HG03460 (cell line): ENCODE measurements around the gene ARHGAP26.
A peak's percentile ranks its signal among the peaks of the same experiment; 100 is the strongest.

Source experiments
- ATAC-seq: cut with Tn5 transposase; IDR thresholded peaks from one replicate; pipeline ENCODE4 v1.9.1; 2021; ENCODE audit not compliant: unreplicated experiment

Gene ARHGAP26

DNA sequence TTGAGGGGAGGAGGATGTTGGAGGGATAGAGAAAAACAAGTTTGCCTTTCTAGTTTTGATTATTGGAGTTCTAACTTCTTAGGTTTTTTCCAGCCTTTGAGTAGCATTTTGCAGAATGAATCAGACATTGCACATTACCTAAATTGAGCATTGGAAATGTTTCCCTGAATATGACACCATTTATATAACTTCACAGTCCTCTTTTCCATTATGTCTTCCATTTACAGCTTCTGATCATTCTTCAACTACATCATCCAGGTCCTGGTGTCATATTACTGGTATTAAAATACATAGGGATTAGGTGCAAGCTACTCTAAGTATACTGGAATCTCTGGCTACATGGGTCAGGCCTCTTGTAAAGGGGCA, 286.1 kb downstream of the ARHGAP26 start:
- no peak for ATAC-seq

GRCh38 chr5:143056792-143057579, 286.8 kb downstream of the ARHGAP26 start:
- no peak for ATAC-seq

DNA sequence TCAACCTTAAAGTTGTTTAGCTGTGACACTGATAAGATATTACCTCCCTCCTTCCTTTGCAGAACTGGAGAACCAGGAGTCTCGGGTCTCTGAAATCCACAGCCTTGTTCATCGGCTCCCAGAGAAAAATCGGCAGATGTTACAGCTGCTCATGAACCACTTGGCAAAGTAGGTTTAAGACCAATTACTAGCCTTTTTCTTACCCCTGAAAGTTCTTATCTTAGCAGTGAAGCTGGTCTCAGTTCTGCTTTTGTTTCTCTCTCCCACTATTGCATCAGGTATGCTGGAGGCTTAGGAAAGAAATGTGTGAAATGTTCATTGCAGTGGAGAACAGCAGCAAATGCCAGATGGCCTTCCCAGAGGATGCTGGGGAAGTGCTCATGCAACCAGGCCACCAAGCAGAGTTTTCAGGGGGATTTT, 287.4 kb downstream of the ARHGAP26 start:
- peak; percentile 51 for ATAC-seq

DNA sequence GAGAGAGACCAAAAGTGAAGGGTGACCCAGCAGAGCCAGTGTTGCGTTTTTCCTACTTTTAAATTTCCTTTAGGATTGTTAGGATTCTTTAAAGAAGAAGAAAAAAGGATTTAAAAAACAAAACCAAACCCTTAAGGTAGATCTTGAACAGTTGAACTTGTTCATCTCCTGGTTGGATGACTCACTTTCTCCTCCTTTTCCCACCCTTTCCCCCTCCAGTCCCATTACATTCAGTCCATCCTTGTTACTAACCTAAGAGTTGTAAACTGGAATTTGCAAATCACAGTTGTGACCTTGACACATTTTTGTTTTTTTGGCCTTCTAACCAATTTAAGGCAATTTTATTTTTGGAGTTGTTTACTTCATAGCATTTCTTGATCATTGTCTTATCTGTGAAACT, 289.2 kb downstream of the ARHGAP26 start:
- ATAC-seq: no peak

GRCh38 chr5:143059976-143060765, 290.0 kb downstream of the ARHGAP26 start:
- no peak for ATAC-seq

DNA sequence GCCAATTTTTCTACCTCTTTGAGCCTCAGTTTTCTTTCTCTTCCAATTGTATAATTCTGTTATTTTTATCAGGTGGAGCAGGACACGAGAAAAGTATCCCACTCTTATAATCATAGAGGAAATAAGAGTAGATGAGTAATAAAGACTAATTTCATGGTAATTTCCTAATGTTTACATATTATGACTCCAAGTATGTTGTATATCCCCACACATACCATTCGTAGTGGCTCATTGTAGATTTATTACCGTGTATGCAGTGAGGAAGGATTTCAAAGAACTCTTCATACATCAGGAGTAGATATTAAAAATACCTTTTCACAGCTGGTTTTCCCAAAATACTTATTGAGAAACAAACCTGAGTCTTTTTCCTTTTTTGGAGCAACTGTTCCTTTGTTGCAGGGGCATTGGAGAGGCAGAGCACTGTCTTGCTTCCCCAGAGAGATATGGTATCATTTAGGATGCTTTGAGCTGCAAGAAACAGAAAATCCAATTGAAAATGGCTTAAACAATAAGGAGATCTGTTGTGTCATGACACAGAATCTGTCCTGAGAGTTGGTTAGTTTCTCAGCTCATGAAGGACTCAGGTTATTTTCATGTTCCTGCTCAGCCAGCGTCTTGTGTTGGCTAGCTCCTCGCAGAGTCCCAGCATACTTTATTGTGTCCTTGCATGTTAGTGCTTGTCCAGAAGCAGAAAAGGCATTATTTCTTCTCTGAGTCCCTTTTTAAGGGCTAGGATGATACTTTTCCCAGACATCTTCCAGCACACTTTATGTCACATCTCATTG, 291.2 kb downstream of the ARHGAP26 start:
- ATAC-seq: no peak

GRCh38 chr5:143062379-143062778, 292.2 kb downstream of the ARHGAP26 start:
- no peak for ATAC-seq

GRCh38 chr5:143063175-143063970, 293.2 kb downstream of the ARHGAP26 start:
- ATAC-seq: no peak

- ATAC-seq: no peak
Measured at GRCh38 chr5:143064218-143064641, 294.1 kb downstream of the ARHGAP26 start.

GRCh38 chr5:143064676-143065075, 294.5 kb downstream of the ARHGAP26 start:
- no peak for ATAC-seq

DNA sequence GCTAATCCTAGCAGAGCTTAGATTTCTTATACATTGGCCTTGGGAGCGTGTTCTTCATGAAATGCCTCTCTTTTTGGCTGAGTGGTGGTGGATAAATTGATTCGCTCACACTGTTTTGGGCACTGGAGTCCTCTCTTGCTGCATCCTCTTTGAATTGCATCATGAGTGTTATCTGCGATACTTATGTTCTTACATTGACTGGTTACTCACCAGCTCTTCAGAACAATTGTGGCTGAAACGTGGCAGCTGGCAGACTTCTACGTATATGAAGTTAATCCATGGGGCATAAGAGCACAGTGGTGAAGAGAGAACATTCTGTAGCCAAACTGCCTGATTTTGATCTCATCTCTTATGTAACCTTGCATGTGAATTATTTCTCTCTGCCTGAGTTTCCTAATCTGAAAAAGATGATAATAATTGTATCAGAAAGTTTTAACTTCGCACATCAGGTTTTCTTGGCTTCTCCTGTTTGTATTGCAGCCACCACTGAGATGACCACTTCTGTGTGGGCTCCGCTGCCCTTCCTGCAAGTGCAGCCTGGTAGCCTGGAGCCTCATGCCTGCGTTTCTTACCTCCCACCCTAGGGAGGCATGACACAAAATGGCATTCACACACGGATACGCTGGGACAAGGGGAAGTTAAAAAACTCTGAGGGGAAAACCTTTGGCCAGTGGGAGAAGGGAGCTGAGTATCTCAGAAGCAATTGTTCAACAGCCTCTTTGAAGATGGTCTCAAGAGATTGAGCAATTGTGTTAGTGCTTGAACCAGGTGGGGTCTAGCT, 295.2 kb downstream of the ARHGAP26 start:
- no peak for ATAC-seq

- ATAC-seq: no peak
Measured at GRCh38 chr5:143065996-143066522, 295.9 kb downstream of the ARHGAP26 start.

DNA sequence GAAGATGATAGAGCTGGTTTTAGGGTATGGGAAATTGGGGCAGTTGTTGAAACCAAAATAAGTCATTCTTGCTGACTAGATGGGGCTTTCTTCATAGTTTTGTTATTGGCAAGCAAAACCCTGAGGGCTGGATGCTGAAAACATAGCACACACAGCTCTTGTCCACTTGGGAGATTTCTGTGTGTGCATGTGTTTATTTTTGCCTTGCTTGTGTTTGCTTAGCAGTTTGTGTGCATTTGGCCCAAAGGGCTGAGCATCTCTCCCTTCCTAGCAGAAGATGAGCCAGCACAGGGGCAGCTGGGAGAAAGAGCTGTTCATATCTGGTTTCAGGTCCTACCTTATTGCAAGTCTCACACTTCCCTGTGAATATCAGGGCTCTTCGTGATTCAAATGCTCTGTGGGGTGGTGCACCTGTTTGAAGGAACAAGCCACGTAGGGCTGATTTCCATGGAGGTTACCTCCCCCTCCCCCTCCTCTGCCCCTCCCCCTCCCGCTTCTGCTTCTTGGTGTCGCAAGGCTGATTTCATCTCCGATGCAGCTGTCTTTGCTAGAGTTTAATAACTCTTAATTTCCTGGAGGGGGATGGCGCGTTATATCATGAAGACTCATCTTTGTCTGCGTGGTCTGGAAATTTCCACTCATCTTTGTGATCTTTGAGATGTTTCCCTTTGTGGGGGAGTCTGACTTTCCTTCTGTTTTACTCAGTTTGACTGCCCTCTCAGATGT, 296.5 kb downstream of the ARHGAP26 start:
- peak; percentile 63 for ATAC-seq

DNA sequence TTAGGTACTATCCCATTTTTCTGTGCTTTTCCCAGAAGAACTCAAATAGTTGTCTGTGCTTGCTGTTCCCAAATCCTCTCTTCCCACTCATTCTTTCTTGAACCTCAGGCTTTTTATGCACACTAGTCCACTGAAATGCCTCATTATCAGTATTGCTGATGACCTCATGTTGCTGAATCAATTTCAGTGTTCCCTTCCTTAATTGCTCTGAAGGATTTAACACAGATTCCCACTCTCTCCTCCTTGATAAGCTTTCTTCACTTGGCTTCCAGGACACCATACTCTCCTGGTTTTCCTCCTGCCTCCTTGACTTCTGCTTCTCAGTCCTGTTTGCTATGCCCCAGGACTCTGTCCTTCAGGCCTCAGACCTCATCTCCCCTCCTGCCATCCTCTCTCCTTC, 298.5 kb downstream of the ARHGAP26 start:
- ATAC-seq: no peak

- no peak for ATAC-seq
Measured at GRCh38 chr5:143071927-143072326, 301.8 kb downstream of the ARHGAP26 start.

GRCh38 chr5:143072734-143073133, 302.6 kb downstream of the ARHGAP26 start:
- ATAC-seq: no peak

GRCh38 chr5:143073766-143074165, 303.6 kb downstream of the ARHGAP26 start:
- no peak for ATAC-seq

- ATAC-seq: no peak
Measured at GRCh38 chr5:143074414-143074996, 304.3 kb downstream of the ARHGAP26 start.

GRCh38 chr5:143076377-143076776, 306.2 kb downstream of the ARHGAP26 start:
- ATAC-seq: no peak
